Stomach (tissue), 4 donors: Measurements from ENCODE around the gene ADSS1.

Experiments
- CTCF ChIP-seq, 7 experiments: fragments of 450-650 bp in 4 of 7; fragments of 200-600 bp in 3 of 7; sonication (generic) in 3 of 7; IDR thresholded peaks; one replicate each; pipeline ENCODE4 v1.5.1; 2016 to 2019; ENCODE audit warnings: antibody characterized with exemption in 7 of 7, control low read depth in 2 of 7, mild to moderate bottlenecking in 1 of 7
- POLR2A ChIP-seq, 4 donors: fragments of 450-650 bp; IDR thresholded peaks; one replicate each; pipeline ENCODE4 v1.6.1; 2016; ENCODE audit warnings: antibody characterized with exemption in 4 of 4, control low read depth in 2 of 4, mild to moderate bottlenecking in 1 of 4, moderate library complexity in 1 of 4
- POLR2AphosphoS5 ChIP-seq, 3 donors: sonication (generic); formaldehyde crosslinking; IDR thresholded peaks; one replicate each; pipeline ENCODE4 v1.6.1; 2016; ENCODE audit warnings: antibody characterized with exemption in 3 of 3

- TF ChIP-seq CTCF (IDR thresholded peaks at IDR 0.05) (no peak), POLR2A (IDR thresholded peaks at IDR 0.05) (no peak), POLR2AphosphoS5 (IDR thresholded peaks at IDR 0.05) (no peak)
Measured at GRCh38 chr14:104741108-104741802, 17.2 kb downstream of the ADSS1 start.
